H1 (cell line): ENCODE measurements around the gene STARD9.

Experiments
- CHD1 ChIP-seq: IDR thresholded peaks from 2 replicates; pipeline ENCODE4 v1.6.1; 2012; ENCODE audit warnings: low read depth, low read length, improper control_type of control experiment
- CHD7 ChIP-seq: fragments of 300-600 bp; sonication (generic); IDR thresholded peaks from 2 replicates; pipeline ENCODE4 v1.7.1; 2012; ENCODE audit warnings: low read length, moderate library complexity, mild to moderate bottlenecking, inconsistent platforms; ENCODE audit not compliant: insufficient replicate concordance
- CTCF ChIP-seq, 3 experiments: IDR thresholded peaks; 1 replicate in 2 of 3; 2 replicates in 1 of 3; pipeline versions ENCODE4 v1.5.1 to v1.6.1; 2011; ENCODE audit warnings: low read length in 3 of 3, mild to moderate bottlenecking in 3 of 3, inconsistent platforms in 2 of 3, low read depth in 1 of 3, moderate library complexity in 1 of 3; ENCODE audit not compliant: insufficient read depth in 1 of 3; ENCODE audit errors: control extremely low read depth in 1 of 3

DNA sequence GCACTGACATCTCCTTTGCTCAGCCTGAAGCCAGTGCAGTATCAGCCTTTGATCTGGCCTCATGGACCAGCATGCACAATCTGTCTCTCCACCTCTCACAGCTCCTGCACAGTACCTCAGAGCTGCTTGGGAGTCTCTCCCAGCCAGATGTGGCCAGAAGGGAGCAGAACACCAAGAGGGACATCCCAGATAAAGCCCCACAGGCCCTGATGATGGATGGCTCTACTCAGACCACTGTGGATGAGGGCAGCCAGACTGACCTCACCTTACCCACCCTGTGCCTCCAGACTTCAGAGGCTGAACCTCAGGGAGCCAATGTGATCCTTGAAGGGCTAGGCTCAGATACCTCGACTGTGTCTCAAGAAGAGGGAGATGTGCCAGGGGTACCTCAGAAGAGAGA, 117.1 kb downstream of the STARD9 start:
- TF ChIP-seq CTCF (IDR thresholded peaks at IDR 0.05; ENCODE audit: control extremely low read depth in 1 of 3, insufficient read depth in 1 of 3, low read depth in 1 of 3, low read length in 3 of 3) (no peak), CHD1 (no peak), CHD7 (no peak)
